T47D (cell line): Measurements from ENCODE around the gene FNDC3B.

Source experiments
- DNase-seq, 2 experiments: peaks; one replicate each; pipeline versions ENCODE4 v3.0.0 to v3.0.0-alpha.2; 2011 to 2012; ENCODE audit warnings: low read depth in 1 of 2, low spot score in 1 of 2
- JUND ChIP-seq: IDR thresholded peaks from 2 replicates; pipeline ENCODE4 v1.6.1; 2012; ENCODE audit warnings: low read depth
- in situ Hi-C: cut with HindIII; loops from 2 replicates; pipeline ENCODE4 v1.10.0; 2016; ENCODE audit warnings: low sequenced_read_pairs, low pct_unique_long_range_greater_than_20kb

The FNDC3B gene

GRCh38 chr3:172014145-172014544 is 25.2 kb upstream of the FNDC3B start:
- DNase-seq, result no peak
- in situ Hi-C loops, result no loop called here
- TF ChIP-seq JUND, result no peak

GRCh38 chr3:172018364-172018763 is 21.0 kb upstream of the FNDC3B start:
- in situ Hi-C loops, result no loop called here
- no peak for TF ChIP-seq JUND
- no peak for DNase-seq

GRCh38 chr3:172020763-172021162 is 18.6 kb upstream of the FNDC3B start:
- in situ Hi-C loops, result no loop called here

GRCh38 chr3:172021164-172021563 is 18.2 kb upstream of the FNDC3B start:
- in situ Hi-C loops, result no loop called here
- no peak for TF ChIP-seq JUND
- DNase-seq, result no peak

More at GRCh38 chr3:172020763-172021162, 18.6 kb upstream of the FNDC3B start:
- no peak for TF ChIP-seq JUND
- DNase-seq, result no peak

GRCh38 chr3:172021859-172022258 is 17.5 kb upstream of the FNDC3B start:
- in situ Hi-C loops, result no loop called here
- TF ChIP-seq JUND, result no peak
- no peak for DNase-seq

GRCh38 chr3:172023915-172024314 is 15.5 kb upstream of the FNDC3B start:
- no peak for TF ChIP-seq JUND
- in situ Hi-C loops, result no loop called here
- DNase-seq, result no peak

GRCh38 chr3:172024679-172025078 is 14.7 kb upstream of the FNDC3B start:
- TF ChIP-seq JUND, result no peak
- in situ Hi-C loops, result no loop called here
- no peak for DNase-seq

GRCh38 chr3:172029425-172030098 is 9.8 kb upstream of the FNDC3B start:
- DNase-seq, result no peak
- in situ Hi-C loops, result no loop called here
- TF ChIP-seq JUND, result no peak

GRCh38 chr3:172030181-172030580 is 9.2 kb upstream of the FNDC3B start:
- no peak for DNase-seq

GRCh38 chr3:172031996-172032395 is 7.4 kb upstream of the FNDC3B start:
- in situ Hi-C loops, result no loop called here
- DNase-seq, result no peak
- no peak for TF ChIP-seq JUND

More at GRCh38 chr3:172030181-172030580, 9.2 kb upstream of the FNDC3B start:
- in situ Hi-C loops, result no loop called here
- TF ChIP-seq JUND, result no peak

GRCh38 chr3:172033396-172033795 is 6.0 kb upstream of the FNDC3B start:
- DNase-seq, result no peak
- no peak for TF ChIP-seq JUND
- in situ Hi-C loops, result no loop called here

- peak; percentile 57 to 85 for DNase-seq
- in situ Hi-C loops, result no loop called here
- no peak for TF ChIP-seq JUND
Observed at GRCh38 chr3:172034786-172035685, 4.3 kb upstream of the FNDC3B start.

GRCh38 chr3:172036541-172037215 is 2.7 kb upstream of the FNDC3B start:
- DNase-seq, result no peak
- in situ Hi-C loops, result no loop called here
- TF ChIP-seq JUND, result no peak
